Measurements from ENCODE around the gene PIWIL1.

PIWIL1 gene

GRCh38 chr12:130338794-130339601 is 1.3 kb downstream of the PIWIL1 start:
- peak; percentile 41 for DNase-seq

GRCh38 chr12:130339951-130340350 is 2.3 kb downstream of the PIWIL1 start:
- DNase-seq = no peak

GRCh38 chr12:130342442-130342841 is 4.8 kb downstream of the PIWIL1 start:
- no peak for DNase-seq

GRCh38 chr12:130342842-130343241 is 5.2 kb downstream of the PIWIL1 start:
- no peak for DNase-seq

- DNase-seq = no peak
These were observed 6.8 kb downstream of the PIWIL1 start for GRCh38 chr12:130344529-130344928.

GRCh38 chr12:130345292-130345691 is 7.6 kb downstream of the PIWIL1 start:
- DNase-seq = no peak

- DNase-seq = no peak
These were observed 9.9 kb downstream of the PIWIL1 start for GRCh38 chr12:130347588-130347987.

- no peak for DNase-seq
These were observed 13.0 kb downstream of the PIWIL1 start for GRCh38 chr12:130350715-130351114.

GRCh38 chr12:130351326-130351725 is 13.6 kb downstream of the PIWIL1 start:
- no peak for DNase-seq

GRCh38 chr12:130353081-130353480 is 15.4 kb downstream of the PIWIL1 start:
- no peak for DNase-seq

GRCh38 chr12:130354407-130354806 is 16.7 kb downstream of the PIWIL1 start:
- no peak for DNase-seq

- DNase-seq = no peak
These were observed 18.5 kb downstream of the PIWIL1 start for GRCh38 chr12:130356222-130356621.

- DNase-seq = no peak
These were observed 19.6 kb downstream of the PIWIL1 start for GRCh38 chr12:130357241-130357640.

GRCh38 chr12:130357729-130358330 is 20.1 kb downstream of the PIWIL1 start:
- DNase-seq = no peak

GRCh38 chr12:130362060-130362459 is 24.4 kb downstream of the PIWIL1 start:
- no peak for DNase-seq

- DNase-seq = no peak
These were observed 26.9 kb downstream of the PIWIL1 start for GRCh38 chr12:130364578-130364977.

- no peak for DNase-seq
These were observed 28.5 kb downstream of the PIWIL1 start for GRCh38 chr12:130366159-130366558.

- no peak for DNase-seq
These were observed 29.3 kb downstream of the PIWIL1 start for GRCh38 chr12:130367003-130367402.

- no peak for DNase-seq
These were observed 29.8 kb downstream of the PIWIL1 start for GRCh38 chr12:130367523-130367922.

GRCh38 chr12:130369816-130370215 is 32.1 kb downstream of the PIWIL1 start:
- no peak for DNase-seq

GRCh38 chr12:130371296-130371695 is 33.6 kb downstream of the PIWIL1 start:
- DNase-seq = no peak

GRCh38 chr12:130372936-130373335 is 35.2 kb downstream of the PIWIL1 start:
- no peak for DNase-seq

GRCh38 chr12:130374083-130374482 is 36.4 kb downstream of the PIWIL1 start:
- DNase-seq = no peak
